ENCODE data around the gene GBP5. TPM values are rescaled to one million over a fixed set of nuclear protein-coding genes. Genes with fewer than 3 reads are reported as not detected.

GBP5 gene
- total RNA-seq, 1 donor from 2014 or later = not detected

GRCh38 chr1:89269277-89269676, 3.4 kb downstream of the GBP5 start:
- Histone ChIP-seq H3K27ac (no peak overlapping the region), H3K9me3 (no peaks in the 10 kb centered on the region), H3K4me3 (no peak overlapping the region), H3K36me3 (no peaks in the 10 kb centered on the region), H3K27me3 (no peaks in the 10 kb centered on the region), H3K4me1 (peaks cover 0 to 8% of the 10 kb centered on the region in 2 donors)
- no peak for DNase-seq (ENCODE audit: low spot score in 2 of 2)
- TF ChIP-seq, protein P1, sequence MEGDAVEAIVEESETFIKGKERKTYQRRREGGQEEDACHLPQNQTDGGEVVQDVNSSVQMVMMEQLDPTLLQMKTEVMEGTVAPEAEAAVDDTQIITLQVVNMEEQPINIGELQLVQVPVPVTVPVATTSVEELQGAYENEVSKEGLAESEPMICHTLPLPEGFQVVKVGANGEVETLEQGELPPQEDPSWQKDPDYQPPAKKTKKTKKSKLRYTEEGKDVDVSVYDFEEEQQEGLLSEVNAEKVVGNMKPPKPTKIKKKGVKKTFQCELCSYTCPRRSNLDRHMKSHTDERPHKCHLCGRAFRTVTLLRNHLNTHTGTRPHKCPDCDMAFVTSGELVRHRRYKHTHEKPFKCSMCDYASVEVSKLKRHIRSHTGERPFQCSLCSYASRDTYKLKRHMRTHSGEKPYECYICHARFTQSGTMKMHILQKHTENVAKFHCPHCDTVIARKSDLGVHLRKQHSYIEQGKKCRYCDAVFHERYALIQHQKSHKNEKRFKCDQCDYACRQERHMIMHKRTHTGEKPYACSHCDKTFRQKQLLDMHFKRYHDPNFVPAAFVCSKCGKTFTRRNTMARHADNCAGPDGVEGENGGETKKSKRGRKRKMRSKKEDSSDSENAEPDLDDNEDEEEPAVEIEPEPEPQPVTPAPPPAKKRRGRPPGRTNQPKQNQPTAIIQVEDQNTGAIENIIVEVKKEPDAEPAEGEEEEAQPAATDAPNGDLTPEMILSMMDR (IDR thresholded peaks at IDR 0.05) = no peak
- intact Hi-C loops (cut with DNase I) = no loop called here

GRCh38 chr1:89262643-89263042, 10.0 kb downstream of the GBP5 start:
- Histone ChIP-seq H3K27me3 (no peaks in the 10 kb centered on the region), H3K4me3 (peak overlapping the region in 1 of 2 donors; percentile 31), H3K9me3 (no peaks in the 10 kb centered on the region), H3K36me3 (no peaks in the 10 kb centered on the region), H3K27ac (no peak overlapping the region), H3K4me1 (peaks cover 0 to 4% of the 10 kb centered on the region in 2 donors)
- intact Hi-C loops (cut with DNase I) = no loop called here
- no peak for DNase-seq (ENCODE audit: low spot score in 2 of 2)
- TF ChIP-seq, protein P1 (IDR thresholded peaks at IDR 0.05) = no peak

DNA sequence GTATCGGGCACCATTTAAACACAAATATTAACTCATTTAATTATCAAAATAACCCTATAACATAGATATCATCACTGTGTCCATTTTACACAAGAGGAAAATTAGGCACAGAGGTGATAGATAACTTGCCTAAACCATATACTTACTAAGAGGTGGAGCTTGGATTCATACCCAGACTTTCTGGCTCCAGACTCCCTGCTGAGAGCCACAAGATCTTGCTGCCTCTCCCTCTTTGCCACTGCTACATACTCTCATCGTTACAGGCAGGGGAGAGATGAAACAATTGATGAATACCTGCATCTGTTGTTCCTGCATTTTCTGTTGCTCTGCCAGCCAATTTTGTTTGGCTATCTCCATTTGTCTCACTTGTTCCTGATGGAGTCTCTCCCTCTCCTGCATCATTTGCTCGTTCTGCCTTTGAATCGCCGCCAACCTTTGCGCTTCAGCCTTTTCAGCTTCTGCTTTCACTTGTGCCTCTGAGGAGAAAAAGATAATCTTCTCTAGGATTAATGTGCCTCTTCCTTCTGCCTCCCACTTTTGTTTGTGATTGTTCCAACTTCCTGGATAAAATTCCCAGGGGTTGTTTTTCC, 10.6 kb downstream of the GBP5 start:
- H3K36me3 ChIP-seq = no peaks in the 10 kb centered on the region
- H3K4me1 ChIP-seq = peaks cover 0 to 4% of the 10 kb centered on the region in 2 donors
- DNase-seq (ENCODE audit: low spot score in 2 of 2) = no peak
- no peak overlapping the region for H3K27ac ChIP-seq
- TF ChIP-seq, protein P1 (IDR thresholded peaks at IDR 0.05) = no peak
- intact Hi-C loops (cut with DNase I) = no loop called here
- no peaks in the 10 kb centered on the region for H3K9me3 ChIP-seq
- H3K27me3 ChIP-seq = no peaks in the 10 kb centered on the region
- H3K4me3 ChIP-seq = peak overlapping the region in 1 of 2 donors; percentile 31

DNA sequence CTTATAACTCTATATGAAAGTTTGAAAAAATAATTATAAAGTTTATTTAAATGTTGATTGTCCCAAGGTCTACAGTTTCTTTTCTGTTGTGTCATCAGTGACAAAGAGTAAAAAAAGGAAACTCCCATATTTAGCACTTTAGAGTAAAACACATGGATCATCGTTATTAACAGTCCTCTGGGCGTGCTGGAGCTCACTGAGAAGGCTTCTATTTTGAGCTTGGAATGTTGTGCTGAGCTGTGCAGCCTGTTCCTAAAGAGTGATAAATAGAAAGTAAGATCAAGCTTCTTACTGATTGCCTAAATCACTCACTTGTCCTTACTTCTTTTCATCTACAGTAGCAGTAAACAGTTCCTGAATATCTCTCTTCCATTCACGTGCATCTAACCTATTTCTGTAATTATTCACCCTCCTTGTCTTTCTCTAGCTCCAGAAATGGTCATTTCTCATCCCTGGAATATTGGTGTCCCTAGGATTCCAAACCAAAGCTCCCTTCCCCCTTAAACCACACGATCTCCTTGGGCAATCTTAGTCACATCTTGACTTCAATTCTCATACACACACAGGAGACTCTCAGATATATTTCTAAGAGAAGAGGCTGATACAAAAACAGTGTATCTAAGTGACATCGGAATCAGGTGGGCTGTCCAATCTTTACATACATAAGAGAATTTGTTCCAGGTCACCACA, 11.9 kb downstream of the GBP5 start:
- Histone ChIP-seq H3K27ac (no peak overlapping the region), H3K9me3 (no peaks in the 10 kb centered on the region), H3K4me3 (peak overlapping the region in 1 of 2 donors; percentile 4), H3K27me3 (no peaks in the 10 kb centered on the region), H3K36me3 (no peaks in the 10 kb centered on the region), H3K4me1 (peaks cover 0 to 4% of the 10 kb centered on the region in 2 donors)
- intact Hi-C loops (cut with DNase I) = no loop called here
- TF ChIP-seq, protein P1 (IDR thresholded peaks at IDR 0.05) = no peak
- no peak for DNase-seq (ENCODE audit: low spot score in 2 of 2)

- no peak overlapping the region for H3K27ac ChIP-seq
- H3K27me3 ChIP-seq = no peaks in the 10 kb centered on the region
- H3K36me3 ChIP-seq = no peaks in the 10 kb centered on the region
- no peaks in the 10 kb centered on the region for H3K9me3 ChIP-seq
- H3K4me1 ChIP-seq = peaks cover 0 to 4% of the 10 kb centered on the region in 2 donors
- TF ChIP-seq, protein P1 (IDR thresholded peaks at IDR 0.05) = no peak
- no peak overlapping the region for H3K4me3 ChIP-seq
- DNase-seq (ENCODE audit: low spot score in 2 of 2) = no peak
- intact Hi-C loops (cut with DNase I) = no loop called here
These were observed 12.6 kb downstream of the GBP5 start for GRCh38 chr1:89260042-89260441.
